Transverse colon (tissue), 4 donors: ENCODE measurements around the gene MEN1. TPM values are rescaled to one million over a fixed set of nuclear protein-coding genes. Genes with fewer than 3 reads are reported as not detected.

Experiments used
- DNase-seq: peaks from one replicate; pipeline ENCODE4 v3.0.0-alpha.2; 2019
- H3K27ac ChIP-seq, 4 donors: fragments of 200-600 bp; sonication (generic); 2 replicates each; pipeline ENCODE4 v1.5.1; 2016 to 2018; ENCODE audit warnings: inconsistent platforms in 4 of 4
- H3K27me3 ChIP-seq: fragments of 200-600 bp; sonication (generic); 2 replicates; pipeline ENCODE4 v1.5.1; 2017; ENCODE audit warnings: inconsistent platforms
- H3K36me3 ChIP-seq, 4 donors: fragments of 200-600 bp; sonication (generic); 2 replicates each; pipeline ENCODE4 v1.5.1; 2017 to 2019; ENCODE audit warnings: inconsistent platforms in 4 of 4
- H3K4me1 ChIP-seq, 4 donors: fragments of 200-600 bp; sonication (generic); 2 replicates each; pipeline ENCODE4 v1.5.1; 2017 to 2020; ENCODE audit warnings: inconsistent platforms in 4 of 4
- H3K4me3 ChIP-seq, 4 donors: fragments of 200-600 bp; sonication (generic); 1 replicate in 1 of 4; 2 replicates in 3 of 4; pipeline versions ENCODE4 v1.5.1 to v1.6.1; 2017 to 2019; ENCODE audit warnings: inconsistent platforms in 4 of 4
- H3K9me3 ChIP-seq, 2 donors: fragments of 200-600 bp; sonication (generic); 2 replicates each; pipeline ENCODE4 v1.5.1; 2017 to 2019; ENCODE audit warnings: inconsistent platforms in 2 of 2
- CTCF ChIP-seq, 5 experiments: fragments of 200-600 bp in 3 of 5; fragments of 450-650 bp in 2 of 5; sonication (generic) in 3 of 5; IDR thresholded peaks; 1 replicate in 2 of 5; 2 replicates in 3 of 5; pipeline ENCODE4 v1.5.1; 2016 to 2017; ENCODE audit warnings: antibody characterized with exemption in 5 of 5, inconsistent platforms in 3 of 5, mild to moderate bottlenecking in 2 of 5, moderate library complexity in 1 of 5
- EP300 ChIP-seq: sonication (generic); formaldehyde crosslinking; IDR thresholded peaks from one replicate; pipeline ENCODE4 v1.6.1; 2017; ENCODE audit warnings: antibody characterized with exemption, low read depth
- POLR2A ChIP-seq: fragments of 450-650 bp; IDR thresholded peaks from one replicate; pipeline ENCODE4 v1.6.1; 2016; ENCODE audit warnings: antibody characterized with exemption, mild to moderate bottlenecking, moderate library complexity
- POLR2AphosphoS5 ChIP-seq, 3 donors: sonication (generic); formaldehyde crosslinking; IDR thresholded peaks; one replicate each; pipeline ENCODE4 v1.6.1; 2016; ENCODE audit warnings: antibody characterized with exemption in 3 of 3
- WGBS, 2 donors: methylation state at CpG; one replicate each; pipeline ENCODE4 v1.1.5; 2018; ENCODE audit warnings: low coverage in 1 of 2; 5-methylcytosine and 5-hydroxymethylcytosine counted together
- in situ Hi-C, 4 donors: fragments of 200-750 bp; cut with MboI; loops; one replicate each; pipeline versions ENCODE4 v1.15.0 to v1.15.1; 2017; ENCODE audit warnings: low sequenced_read_pairs in 3 of 4, low pct_ligation_motif_present in 1 of 4, low pct_unique_long_range_greater_than_20kb in 1 of 4
- intact Hi-C: fragments of 100-400 bp; cut with DNase I; formaldehyde crosslinking; loops from one replicate; pipeline ENCODE4 v1.15.1; 2023; ENCODE audit warnings: low total_unique reads
- total RNA-seq, 4 donors: library from RNA; depleted of rRNA; stranded (reverse); fragments of >200 nt; gene quantifications; one replicate each; pipeline ENCODE4 v1.1.0, GENCODE V29; 2016

MEN1 gene
- total RNA-seq, 4 donors from 2014 or later, result 19.5 to 30.3 (median 25.4) TPM

- Histone ChIP-seq H3K4me1 (peaks cover 15 to 55% (median 24%) of the 10 kb centered on the region in 4 donors), H3K36me3 (peaks cover 0 to 35% (median 17%) of the 10 kb centered on the region in 4 donors), H3K27ac (peak overlapping the region; percentile 99 to 100 (median 100)), H3K4me3 (peak overlapping the region; percentile 94 to 99 (median 99)), H3K9me3 (no peaks in the 10 kb centered on the region), H3K27me3 (no peaks in the 10 kb centered on the region)
- intact Hi-C loops, result no loop called here
- TF ChIP-seq POLR2AphosphoS5 (IDR thresholded peaks at IDR 0.05) (no peak), CTCF (IDR thresholded peaks at IDR 0.05) (no peak), EP300 (no peak), POLR2A (no peak)
- WGBS, 2 donors, result 0% methylated on average over 18 of the region's 28 CpGs; no CpG with 5 or more reads in 1 of the 2 donors
- DNase-seq, result no peak
- in situ Hi-C loops, result no loop called here
Measured at GRCh38 chr11:64778223-64778472, 32.2 kb downstream of the MEN1 start.

- intact Hi-C loops (no loop called here), in situ Hi-C loops (no loop called here)
- peak; percentile 84 for DNase-seq
- H3K9me3 ChIP-seq, result no peaks in the 10 kb centered on the region
- peak overlapping the region; percentile 94 to 99 (median 99) for H3K4me3 ChIP-seq
- WGBS, 2 donors, result 0 to 1% methylated on average over 2 to 46 of the region's 98 CpGs
- H3K27ac ChIP-seq, result peak overlapping the region; percentile 99 to 100 (median 100)
- peaks cover 0 to 40% (median 19%) of the 10 kb centered on the region in 4 donors for H3K36me3 ChIP-seq
- peak in 1 of 3 donors; percentile 26 for TF ChIP-seq POLR2AphosphoS5 (IDR thresholded peaks at IDR 0.05)
- TF ChIP-seq POLR2A, result peak; percentile 27
- TF ChIP-seq EP300, result no peak
- no peak for TF ChIP-seq CTCF (IDR thresholded peaks at IDR 0.05)
- no peaks in the 10 kb centered on the region for H3K27me3 ChIP-seq
- H3K4me1 ChIP-seq, result peaks cover 19 to 60% (median 28%) of the 10 kb centered on the region in 4 donors
Measured at GRCh38 chr11:64777449-64778222, 32.7 kb downstream of the MEN1 start.

GRCh38 chr11:64776875-64777274 is 33.5 kb downstream of the MEN1 start:
- DNase-seq, result no peak
- no peaks in the 10 kb centered on the region for H3K27me3 ChIP-seq
- TF ChIP-seq CTCF (IDR thresholded peaks at IDR 0.05), result no peak
- TF ChIP-seq POLR2AphosphoS5 (IDR thresholded peaks at IDR 0.05), result no peak
- no peak for TF ChIP-seq EP300
- TF ChIP-seq POLR2A, result no peak
- peak overlapping the region; percentile 99 to 100 (median 100) for H3K27ac ChIP-seq
- in situ Hi-C loops (no loop called here), intact Hi-C loops (no loop called here)
- 5 to 8% methylated on average over 3 of the region's 3 CpGs for WGBS, 2 donors
- H3K4me3 ChIP-seq, result peak overlapping the region; percentile 55 to 99 (median 96)
- H3K9me3 ChIP-seq, result no peaks in the 10 kb centered on the region
- H3K36me3 ChIP-seq, result peaks cover 0 to 48% (median 23%) of the 10 kb centered on the region in 4 donors
- H3K4me1 ChIP-seq, result peaks cover 20 to 67% (median 30%) of the 10 kb centered on the region in 4 donors

- intact Hi-C loops (no loop called here), in situ Hi-C loops (no loop called here)
- peak overlapping the region in 2 of 4 donors; percentile 99 to 100 for H3K27ac ChIP-seq
- peaks cover 20 to 72% (median 30%) of the 10 kb centered on the region in 4 donors for H3K4me1 ChIP-seq
- WGBS, 2 donors, result 60 to 61% methylated on average over 6 of the region's 6 CpGs
- DNase-seq, result no peak
- H3K27me3 ChIP-seq, result no peaks in the 10 kb centered on the region
- H3K36me3 ChIP-seq, result peaks cover 0 to 52% (median 26%) of the 10 kb centered on the region in 4 donors
- TF ChIP-seq EP300 (no peak), CTCF (IDR thresholded peaks at IDR 0.05) (no peak), POLR2AphosphoS5 (IDR thresholded peaks at IDR 0.05) (no peak), POLR2A (no peak)
- no peaks in the 10 kb centered on the region for H3K9me3 ChIP-seq
- H3K4me3 ChIP-seq, result peak overlapping the region in 1 of 4 donors; percentile 99
Measured at GRCh38 chr11:64776425-64776824, 33.9 kb downstream of the MEN1 start.
